Osteoblast (primary cell): ENCODE results near the gene STARD3NL. TPM values are rescaled to one million over a fixed set of nuclear protein-coding genes. Genes with fewer than 3 reads are reported as not detected.

ENCODE experiments used
- DNase-seq: peaks from one replicate; pipeline ENCODE4 v3.0.0; 2011; ENCODE audit warnings: low spot score, mixed read lengths; ENCODE audit not compliant: insufficient read length; ENCODE audit errors: missing footprints
- H2AFZ ChIP-seq: 2 replicates; pipeline ENCODE4 v1.6.0; 2011; ENCODE audit warnings: mild to moderate bottlenecking, low read length
- H3K27ac ChIP-seq: 2 replicates; pipeline ENCODE4 v1.5.1; 2011; ENCODE audit warnings: mild to moderate bottlenecking, low read depth, low read length, moderate library complexity
- H3K27me3 ChIP-seq: 2 replicates; pipeline ENCODE4 v1.6.0; 2012; ENCODE audit warnings: mild to moderate bottlenecking, control low read depth, inconsistent platforms, low read length, moderate library complexity; ENCODE audit not compliant: insufficient read depth
- H3K36me3 ChIP-seq: 2 replicates; pipeline ENCODE4 v1.5.1; 2011; ENCODE audit warnings: mild to moderate bottlenecking, low read length, control low read depth, moderate library complexity; ENCODE audit not compliant: insufficient read depth
- H3K4me1 ChIP-seq: 2 replicates; pipeline ENCODE4 v1.5.1; 2011; ENCODE audit warnings: mild to moderate bottlenecking, low read length, control low read depth, moderate library complexity; ENCODE audit not compliant: insufficient read depth
- H3K4me2 ChIP-seq: 2 replicates; pipeline ENCODE4 v1.6.0; 2011; ENCODE audit warnings: mild to moderate bottlenecking, low read length; ENCODE audit not compliant: insufficient read depth
- H3K4me3 ChIP-seq: fragments of 200-600 bp; sonication (generic); 3 replicates; pipeline ENCODE4 v1.5.1; 2012; ENCODE audit warnings: mild to moderate bottlenecking, low read length, inconsistent platforms; ENCODE audit not compliant: insufficient read depth
- H3K79me2 ChIP-seq: 2 replicates; pipeline ENCODE4 v1.6.0; 2012; ENCODE audit warnings: mild to moderate bottlenecking, low read length, control low read depth, inconsistent platforms; ENCODE audit not compliant: insufficient read depth
- H3K9me3 ChIP-seq: 2 replicates; pipeline ENCODE4 v1.5.1; 2011; ENCODE audit warnings: low read depth, low read length, control low read depth
- H4K20me1 ChIP-seq: 2 replicates; pipeline ENCODE4 v1.6.0; 2012; ENCODE audit warnings: mild to moderate bottlenecking, low read length, control low read depth; ENCODE audit not compliant: insufficient read depth
- total RNA-seq: library from RNA; depleted of rRNA; stranded (reverse); fragments of >200 nt; gene quantifications from 2 replicates; pipeline ENCODE4 v1.2.3, GENCODE V29; 2012
- TF ChIP-seq, protein P1 (sequence below): IDR thresholded peaks from 2 replicates; pipeline ENCODE4 v1.5.1; 2011; ENCODE audit warnings: mild to moderate bottlenecking, low read depth, low read length, moderate library complexity; ENCODE audit errors: extremely low read depth

The STARD3NL gene
- total RNA-seq, 1 donor, result 63.3 TPM

DNA sequence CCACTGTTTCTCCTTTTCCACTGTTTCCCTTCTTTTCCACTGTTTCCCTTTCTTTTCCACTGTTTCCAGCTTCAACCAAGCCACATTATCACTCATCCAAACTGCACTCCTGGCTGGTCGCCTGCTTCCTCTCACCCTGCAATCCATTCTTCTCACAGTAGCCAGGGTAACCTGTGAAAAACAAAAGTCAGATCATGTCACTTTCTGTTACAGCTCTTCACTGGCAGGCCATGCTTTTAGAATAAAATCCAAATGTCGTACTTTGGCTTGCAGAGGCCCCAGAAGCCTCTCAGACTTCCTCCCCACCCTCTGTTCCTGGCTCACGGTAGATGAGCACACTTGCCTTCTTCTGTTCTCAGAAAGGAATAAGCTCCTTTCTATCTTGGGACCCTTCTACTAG is 33.9 kb downstream of the STARD3NL start:
- Histone ChIP-seq H3K27me3 (no peaks in the 10 kb centered on the region), H2AFZ (no peak overlapping the region), H3K4me2 (no peak overlapping the region), H4K20me1 (no peaks in the 10 kb centered on the region), H3K4me3 (no peak overlapping the region), H3K27ac (no peak overlapping the region), H3K36me3 (peaks cover 23% of the 10 kb centered on the region), H3K9me3 (no peaks in the 10 kb centered on the region), H3K79me2 (peaks cover 17% of the 10 kb centered on the region), H3K4me1 (peaks cover 16% of the 10 kb centered on the region)
- no peak for DNase-seq
- TF ChIP-seq, protein P1, sequence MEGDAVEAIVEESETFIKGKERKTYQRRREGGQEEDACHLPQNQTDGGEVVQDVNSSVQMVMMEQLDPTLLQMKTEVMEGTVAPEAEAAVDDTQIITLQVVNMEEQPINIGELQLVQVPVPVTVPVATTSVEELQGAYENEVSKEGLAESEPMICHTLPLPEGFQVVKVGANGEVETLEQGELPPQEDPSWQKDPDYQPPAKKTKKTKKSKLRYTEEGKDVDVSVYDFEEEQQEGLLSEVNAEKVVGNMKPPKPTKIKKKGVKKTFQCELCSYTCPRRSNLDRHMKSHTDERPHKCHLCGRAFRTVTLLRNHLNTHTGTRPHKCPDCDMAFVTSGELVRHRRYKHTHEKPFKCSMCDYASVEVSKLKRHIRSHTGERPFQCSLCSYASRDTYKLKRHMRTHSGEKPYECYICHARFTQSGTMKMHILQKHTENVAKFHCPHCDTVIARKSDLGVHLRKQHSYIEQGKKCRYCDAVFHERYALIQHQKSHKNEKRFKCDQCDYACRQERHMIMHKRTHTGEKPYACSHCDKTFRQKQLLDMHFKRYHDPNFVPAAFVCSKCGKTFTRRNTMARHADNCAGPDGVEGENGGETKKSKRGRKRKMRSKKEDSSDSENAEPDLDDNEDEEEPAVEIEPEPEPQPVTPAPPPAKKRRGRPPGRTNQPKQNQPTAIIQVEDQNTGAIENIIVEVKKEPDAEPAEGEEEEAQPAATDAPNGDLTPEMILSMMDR, result no peak

- no peak for DNase-seq
- Histone ChIP-seq H3K9me3 (no peaks in the 10 kb centered on the region), H3K27ac (peak overlapping the region; percentile 57), H3K4me3 (no peak overlapping the region), H3K4me1 (peaks cover 16% of the 10 kb centered on the region), H3K79me2 (peaks cover 11% of the 10 kb centered on the region), H4K20me1 (no peaks in the 10 kb centered on the region), H3K4me2 (no peak overlapping the region), H3K27me3 (no peaks in the 10 kb centered on the region), H2AFZ (peak overlapping the region; percentile 48), H3K36me3 (peaks cover 41% of the 10 kb centered on the region)
- TF ChIP-seq, protein P1, result no peak
Measured at GRCh38 chr7:38215115-38215514, 37.1 kb downstream of the STARD3NL start.

DNA sequence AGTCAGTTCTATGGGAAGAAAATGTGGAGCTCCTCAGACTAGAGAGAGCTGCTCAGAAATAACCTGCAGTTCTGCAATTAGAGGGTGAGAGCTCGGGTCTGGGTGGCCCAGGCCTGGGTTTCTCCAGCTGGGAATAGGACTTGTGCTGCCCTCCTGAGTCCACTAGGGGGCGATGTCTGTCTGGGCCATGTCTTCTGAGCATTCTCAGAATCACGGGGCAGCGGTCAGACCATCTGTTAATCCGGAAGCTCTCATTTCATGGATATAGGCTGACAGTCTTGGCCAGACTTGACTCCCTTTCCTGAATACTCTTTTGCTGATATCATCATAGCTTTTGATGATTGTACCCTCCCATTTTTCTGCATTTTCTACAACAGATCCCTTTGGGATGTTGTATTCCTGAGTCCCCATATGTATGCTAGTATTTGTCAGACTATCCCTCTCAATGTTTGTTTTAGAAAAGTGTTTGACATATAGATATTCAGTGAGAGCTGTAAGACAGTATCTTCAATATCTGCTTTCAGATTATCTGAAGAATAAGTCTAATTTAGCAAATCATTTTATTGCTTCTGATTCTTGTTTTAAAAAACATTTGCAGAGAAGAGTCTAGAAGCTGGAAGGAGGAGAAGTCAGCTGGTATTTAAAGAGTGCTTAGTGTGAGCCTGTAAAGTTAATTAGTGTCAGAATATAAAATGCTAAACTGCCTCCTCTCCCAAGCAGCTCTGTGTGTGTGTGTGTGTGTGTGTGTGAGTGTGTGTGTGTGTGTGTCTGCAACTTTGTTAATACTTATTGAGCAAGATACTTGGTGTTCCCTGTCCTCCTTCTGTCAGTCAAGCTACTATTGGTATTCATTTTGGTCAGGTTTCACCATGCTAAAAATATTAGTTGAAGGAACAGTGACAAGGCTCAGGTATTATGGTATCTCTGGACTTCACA is 38.0 kb downstream of the STARD3NL start:
- DNase-seq, result peak; percentile 84
- peaks cover 50% of the 10 kb centered on the region for H3K36me3 ChIP-seq
- H3K4me1 ChIP-seq, result peaks cover 16% of the 10 kb centered on the region
- no peaks in the 10 kb centered on the region for H3K9me3 ChIP-seq
- H3K27ac ChIP-seq, result peak overlapping the region; percentile 57
- H3K4me2 ChIP-seq, result peak overlapping the region; percentile 5
- no peaks in the 10 kb centered on the region for H4K20me1 ChIP-seq
- H3K27me3 ChIP-seq, result no peaks in the 10 kb centered on the region
- H3K4me3 ChIP-seq, result no peak overlapping the region
- peaks cover 8% of the 10 kb centered on the region for H3K79me2 ChIP-seq
- H2AFZ ChIP-seq, result peak overlapping the region; percentile 48
- TF ChIP-seq, protein P1, result peak; percentile 100

DNA sequence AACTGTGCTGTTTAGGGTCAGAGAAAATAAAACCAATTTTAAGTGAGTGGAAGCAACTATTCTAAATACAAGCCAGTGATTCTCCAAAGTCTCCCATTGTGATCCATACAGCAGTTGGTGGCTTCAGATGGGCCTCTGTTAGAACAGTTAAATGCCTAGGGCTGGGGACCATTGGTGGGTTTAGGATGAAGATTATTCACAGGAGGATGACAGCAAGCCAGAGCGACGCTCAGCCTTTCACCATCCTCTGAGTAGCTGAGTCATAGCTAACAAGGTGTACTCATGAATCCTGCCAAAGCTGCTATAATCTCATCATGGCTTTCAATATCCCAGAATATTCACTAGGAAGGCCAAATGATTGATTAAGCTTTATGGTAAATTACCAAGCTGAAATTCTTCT is 39.6 kb downstream of the STARD3NL start:
- Histone ChIP-seq H3K79me2 (peaks cover 2% of the 10 kb centered on the region), H3K4me3 (no peak overlapping the region), H3K9me3 (no peaks in the 10 kb centered on the region), H3K27ac (no peak overlapping the region), H2AFZ (no peak overlapping the region), H3K4me2 (no peak overlapping the region), H3K36me3 (peaks cover 59% of the 10 kb centered on the region), H3K4me1 (peaks cover 16% of the 10 kb centered on the region), H4K20me1 (no peaks in the 10 kb centered on the region), H3K27me3 (no peaks in the 10 kb centered on the region)
- DNase-seq, result no peak
- TF ChIP-seq, protein P1, result no peak
